ENCODE measurements around the gene SLC41A1. TPM values are rescaled to one million over a fixed set of nuclear protein-coding genes. Genes with fewer than 3 reads are reported as not detected.
"Not testable (repeated sequence)": the region's sequence is repeated elsewhere in the genome, so short reads cannot be mapped to it uniquely, and the experiment has no call there.

SLC41A1 gene
- 7.8 TPM for total RNA-seq

- DNase-seq (ENCODE audit: low read depth in 2 of 3, low spot score in 2 of 3): peak; percentile 81 to 93 (median 93)
Observed at GRCh38 chr1:205812878-205813754, at the start of gene SLC41A1. Gene SLC41A1, minus strand, starts transcription at chr1:205813198. Its CDS starts 2,757 bp downstream, at chr1:205810441.

- no peak for DNase-seq (ENCODE audit: low read depth in 2 of 3, low spot score in 2 of 3)
Observed at GRCh38 chr1:205861540-205861939, 48.5 kb upstream of the SLC41A1 start.

DNA sequence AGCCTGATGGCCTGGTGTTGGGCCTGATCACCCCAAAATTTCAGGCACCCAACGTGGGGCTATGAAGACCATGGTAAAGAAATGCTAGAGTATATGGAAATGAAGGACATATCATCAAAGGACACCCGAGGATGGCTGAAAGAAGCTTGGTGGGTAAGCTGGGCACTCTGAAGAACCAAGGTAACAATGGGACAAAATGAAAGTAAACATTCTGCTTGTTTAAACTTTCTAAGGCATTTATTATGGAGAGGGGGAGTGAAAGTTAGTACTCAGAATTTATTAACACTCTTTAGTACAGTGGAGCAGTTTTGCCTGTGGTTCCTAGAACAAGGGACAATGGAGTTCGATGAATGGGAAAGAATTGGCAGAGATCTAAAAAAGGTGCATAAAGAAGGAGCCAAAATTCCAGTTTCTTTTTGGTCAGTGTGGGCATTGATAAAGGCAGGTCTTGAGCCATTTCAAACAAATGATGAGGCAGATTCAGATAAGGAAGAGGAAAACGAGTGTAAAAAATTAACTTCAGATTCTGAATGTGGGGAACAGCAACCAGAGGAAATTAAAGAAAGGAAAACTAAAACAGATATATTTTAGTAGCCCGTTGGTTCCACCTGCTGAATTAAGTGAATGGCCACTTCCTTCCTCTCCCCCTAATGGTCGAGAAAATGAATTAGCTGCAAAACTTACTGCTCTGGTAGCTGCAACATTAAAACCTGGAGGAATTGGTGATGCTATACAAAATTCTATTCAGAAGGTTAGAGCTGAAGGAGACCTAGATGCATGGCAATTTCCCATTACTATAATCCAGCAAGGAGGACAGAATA, 45.4 kb upstream of the SLC41A1 start:
- peak in 1 of 3 donors; percentile 6 for DNase-seq (ENCODE audit: low read depth in 2 of 3, low spot score in 2 of 3)

GRCh38 chr1:205857501-205857900, 44.5 kb upstream of the SLC41A1 start:
- not testable (repeated sequence) for DNase-seq (ENCODE audit: low read depth in 2 of 3, low spot score in 2 of 3)

DNA sequence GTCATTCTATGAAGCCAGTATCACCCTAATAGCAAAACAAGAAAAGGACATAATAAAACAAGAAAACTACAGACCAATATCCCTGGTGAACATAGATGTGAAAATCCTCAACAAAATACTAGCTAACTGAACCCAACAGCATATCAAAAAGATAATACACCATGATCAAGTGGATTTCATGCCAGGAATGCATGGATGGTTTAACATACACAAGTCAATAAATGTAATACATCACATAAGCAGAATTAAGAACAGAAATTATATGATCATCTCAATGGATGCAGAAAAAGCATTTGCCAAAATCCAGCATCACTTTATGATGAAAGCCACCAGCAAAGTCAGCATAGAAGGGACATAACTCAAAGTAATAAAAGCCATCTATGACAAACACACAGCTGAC, 43.4 kb upstream of the SLC41A1 start:
- DNase-seq (ENCODE audit: low read depth in 2 of 3, low spot score in 2 of 3): no peak

DNA sequence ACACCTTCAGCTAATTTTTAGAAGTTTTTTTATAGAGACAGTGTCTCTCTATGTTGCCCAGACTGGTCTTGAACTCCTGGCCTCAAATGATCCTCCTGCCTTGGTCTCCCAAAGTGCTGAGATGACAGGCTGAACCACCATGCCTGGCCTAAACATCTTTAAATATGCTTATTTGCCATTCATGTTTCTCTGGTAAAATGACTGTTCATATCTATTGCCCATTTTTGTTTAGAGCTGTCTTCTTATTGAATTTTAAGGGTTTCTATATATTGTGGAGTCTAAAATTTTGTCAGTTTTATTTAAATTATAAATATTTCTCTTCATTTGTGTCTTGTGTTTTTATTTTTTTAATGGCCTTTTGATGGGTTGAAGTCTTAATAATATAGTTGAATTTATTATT, 40.0 kb upstream of the SLC41A1 start:
- DNase-seq (ENCODE audit: low read depth in 2 of 3, low spot score in 2 of 3): no peak

GRCh38 chr1:205851993-205852392, 39.0 kb upstream of the SLC41A1 start:
- no peak for DNase-seq (ENCODE audit: low read depth in 2 of 3, low spot score in 2 of 3)

DNA sequence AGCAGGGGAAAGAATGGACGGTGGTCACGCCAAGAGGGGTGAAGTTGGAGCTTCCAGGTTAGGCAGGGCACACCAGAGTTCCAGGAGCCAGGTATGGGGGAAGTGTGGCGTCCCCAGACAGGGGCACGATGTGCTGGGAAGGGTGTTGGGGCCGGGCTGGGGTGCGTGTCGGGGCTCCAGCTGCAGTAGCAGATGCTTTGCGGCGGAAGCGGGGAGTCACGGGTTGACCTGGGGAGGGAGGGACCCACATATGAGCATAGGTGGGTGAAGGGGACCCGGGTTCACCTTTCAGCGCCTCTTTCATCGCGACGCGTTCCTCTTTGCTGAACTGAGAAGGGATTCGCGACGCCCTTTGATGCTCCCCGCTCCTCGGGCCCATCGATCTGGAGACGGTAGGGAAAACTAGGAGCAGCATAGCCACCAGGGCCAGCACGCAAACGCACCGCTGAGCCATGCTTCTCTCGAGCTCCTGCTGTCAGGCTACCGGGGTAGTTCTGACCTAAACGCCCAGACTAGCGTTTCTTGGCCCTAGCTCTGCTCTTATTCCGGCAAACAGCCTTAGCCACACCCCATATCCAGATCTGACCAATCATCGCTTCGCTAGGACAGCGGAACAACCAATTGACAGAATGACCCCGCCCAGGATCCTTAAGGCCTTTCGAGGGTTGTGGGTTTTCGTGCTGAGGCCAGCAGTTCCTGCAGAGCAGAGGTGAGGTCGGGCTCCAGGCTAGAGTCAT, 36.8 kb upstream of the SLC41A1 start, which contains the start of gene PM20D1:
Gene PM20D1, minus strand, starts transcription at position 514 of the 737 bp plus-strand sequence. Its CDS starts 60 bp downstream, at position 454.
- peak; percentile 51 to 96 (median 85) for DNase-seq (ENCODE audit: low read depth in 2 of 3, low spot score in 2 of 3)

DNA sequence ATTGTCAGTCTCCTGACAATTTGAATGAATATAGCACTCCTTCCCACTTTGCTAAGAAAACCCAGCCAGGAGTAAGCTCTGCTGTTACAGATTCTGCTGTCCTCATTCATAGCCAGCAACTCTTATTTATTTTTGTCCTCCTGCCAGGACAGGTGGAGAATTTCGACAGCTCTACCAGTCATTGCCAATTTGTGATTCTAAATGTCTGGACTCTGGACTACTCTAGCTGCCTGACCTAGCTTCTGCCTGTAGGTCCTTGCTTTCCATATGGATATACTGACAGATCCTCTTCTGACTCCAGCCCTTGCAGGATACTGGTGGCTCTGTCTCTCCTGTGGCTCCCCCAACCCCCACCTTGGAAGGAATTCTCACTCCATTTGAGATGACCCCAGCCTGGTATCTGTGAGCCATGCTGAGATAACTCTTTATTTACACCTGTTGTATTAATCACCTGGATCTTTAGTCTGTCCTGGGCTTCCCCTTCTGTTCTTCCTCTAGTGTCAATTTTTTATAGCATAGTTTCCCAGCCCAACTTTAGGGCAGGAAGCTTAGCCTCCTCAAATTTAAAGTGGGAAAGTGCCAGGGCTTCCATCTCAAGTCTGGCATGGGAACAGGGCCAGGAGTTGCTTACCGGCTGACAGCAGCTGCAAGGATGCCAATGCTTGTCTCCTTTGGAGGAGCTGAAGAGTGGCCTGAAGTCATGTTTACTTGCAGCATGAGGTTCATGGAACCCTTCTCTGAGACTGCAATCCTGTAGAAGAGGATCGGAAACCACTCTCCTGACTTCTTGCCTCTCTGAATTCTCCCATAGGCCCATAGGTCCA, 30.2 kb upstream of the SLC41A1 start:
- DNase-seq (ENCODE audit: low read depth in 2 of 3, low spot score in 2 of 3): no peak

- no peak for DNase-seq (ENCODE audit: low read depth in 2 of 3, low spot score in 2 of 3)
Observed at GRCh38 chr1:205842229-205842628, 29.2 kb upstream of the SLC41A1 start.

DNA sequence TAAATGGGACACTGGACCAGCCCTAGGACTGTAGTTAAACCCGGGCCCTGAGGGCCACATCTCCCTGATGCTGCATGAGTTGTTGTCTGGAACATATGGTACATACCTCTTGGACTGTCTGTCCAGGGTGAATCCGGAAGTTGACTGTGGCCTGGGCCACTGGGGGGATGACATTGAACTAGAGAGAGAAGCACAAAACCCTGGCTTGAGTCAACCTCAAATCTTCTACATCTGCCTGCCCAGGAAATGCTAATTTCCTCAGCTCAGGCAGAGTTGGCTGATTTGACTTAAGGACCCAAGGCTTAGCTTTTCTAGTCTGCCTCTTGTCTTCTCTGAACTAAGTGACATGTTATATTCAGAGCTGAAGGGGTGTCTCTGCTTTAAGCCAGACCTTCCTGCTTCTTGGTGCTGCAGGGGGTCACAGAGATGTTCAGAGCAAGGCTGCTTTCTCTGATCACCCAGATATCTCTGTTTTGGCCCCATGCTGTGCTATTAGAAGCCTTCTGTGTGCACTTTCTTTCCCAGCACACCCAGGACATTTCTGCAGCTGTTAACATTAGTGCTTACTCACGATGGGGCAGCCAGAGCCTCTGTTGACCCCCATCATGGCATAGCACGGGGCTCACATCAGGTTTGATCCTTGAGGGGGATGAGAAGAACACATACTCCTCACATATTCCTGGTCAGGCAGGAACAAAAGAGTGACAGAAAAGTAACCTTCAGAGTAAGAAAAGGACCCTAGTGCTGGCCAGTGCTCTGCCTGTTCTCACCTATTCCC, 27.3 kb upstream of the SLC41A1 start:
- DNase-seq (ENCODE audit: low read depth in 2 of 3, low spot score in 2 of 3): peak in 1 of 3 donors; percentile 63

- no peak for DNase-seq (ENCODE audit: low read depth in 2 of 3, low spot score in 2 of 3)
Observed at GRCh38 chr1:205837382-205837970, 24.5 kb upstream of the SLC41A1 start.

DNA sequence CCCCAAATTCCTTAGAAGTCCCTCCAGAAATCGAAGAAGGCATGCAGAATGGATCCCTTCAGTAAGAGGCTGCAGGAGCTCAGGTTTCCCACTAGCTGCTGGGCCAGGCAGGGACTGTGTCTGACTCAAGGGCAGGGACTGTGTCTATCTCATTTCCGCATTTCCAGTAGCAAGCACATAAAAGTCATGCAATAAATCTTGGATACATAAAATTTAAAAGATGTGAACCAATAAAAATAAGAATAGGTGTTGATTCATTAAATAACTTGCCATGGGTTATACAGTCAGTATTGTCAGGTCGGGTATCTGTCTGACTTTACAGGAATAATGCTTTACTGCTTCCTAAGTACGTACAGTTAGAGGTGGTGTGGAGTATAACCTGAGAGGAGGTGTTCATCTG, 21.8 kb upstream of the SLC41A1 start:
- no peak for DNase-seq (ENCODE audit: low read depth in 2 of 3, low spot score in 2 of 3)

- no peak for DNase-seq (ENCODE audit: low read depth in 2 of 3, low spot score in 2 of 3)
Observed at GRCh38 chr1:205832326-205832751, 19.3 kb upstream of the SLC41A1 start.

DNA sequence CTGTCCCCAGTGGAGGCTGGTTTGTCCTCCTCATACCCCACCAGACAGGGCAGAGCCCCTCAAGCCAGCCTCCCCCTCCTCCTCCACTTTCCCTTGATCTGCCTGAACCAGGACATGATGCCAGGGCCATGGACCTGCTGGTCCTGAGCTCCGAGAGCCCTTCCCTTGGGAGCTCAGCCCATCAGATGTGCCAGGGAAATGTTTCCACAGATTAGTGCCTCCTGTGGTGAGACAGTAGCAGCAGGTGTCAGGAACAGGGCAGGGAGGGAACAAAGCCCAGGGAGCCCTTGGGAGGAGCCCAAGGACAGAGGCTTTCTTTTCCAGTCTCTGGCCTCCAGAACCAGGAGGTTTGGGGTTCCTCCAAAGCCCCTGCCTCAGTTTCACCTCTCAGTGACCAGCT, 14.6 kb upstream of the SLC41A1 start:
- DNase-seq (ENCODE audit: low read depth in 2 of 3, low spot score in 2 of 3): no peak

GRCh38 chr1:205826995-205827394, 14.0 kb upstream of the SLC41A1 start:
- no peak for DNase-seq (ENCODE audit: low read depth in 2 of 3, low spot score in 2 of 3)

GRCh38 chr1:205826016-205826806, 13.2 kb upstream of the SLC41A1 start:
- no peak for DNase-seq (ENCODE audit: low read depth in 2 of 3, low spot score in 2 of 3)

- no peak for DNase-seq (ENCODE audit: low read depth in 2 of 3, low spot score in 2 of 3)
Observed at GRCh38 chr1:205824180-205824579, 11.2 kb upstream of the SLC41A1 start.

Data from hematopoietic multipotent progenitor cell (in vitro differentiated cells).